ENCODE results near the gene DLX4.

GRCh38 chr17:49976163-49976827 lies 7.3 kb downstream of the DLX4 start:
- no peak for TF ChIP-seq RBBP5 (conservative IDR thresholded peaks at IDR 0.05)
- TF ChIP-seq SMC3 (IDR thresholded peaks at IDR 0.05; ENCODE audit: borderline replicate concordance, low read length) = no peak
